SU-DHL-6 (cell line): ENCODE data around the gene SLCO3A1.

Experiments
- CTCF ChIP-seq: fragments of 200-600 bp; sonication (generic); IDR thresholded peaks from one replicate; pipeline ENCODE4 v1.5.1; 2017; ENCODE audit warnings: antibody characterized with exemption, mild to moderate bottlenecking, low read length, moderate library complexity; ENCODE audit not compliant: insufficient read depth, poor library complexity, severe bottlenecking
- EZH2phosphoT487 ChIP-seq: fragments of 200-600 bp; sonication (generic), shearing (Covaris generic); conservative IDR thresholded peaks from 2 replicates; pipeline ENCODE4 v1.6.1; 2018; ENCODE audit warnings: mild to moderate bottlenecking, antibody characterized with exemption, low read length, moderate library complexity, mixed read lengths

GRCh38 chr15:92170897-92171296 is 317.4 kb downstream of the SLCO3A1 start:
- TF ChIP-seq CTCF (no peak), EZH2phosphoT487 (no peak)
